Heart left ventricle (tissue), 13 donors: ENCODE data around the gene FURIN.

Source experiments
- CTCF ChIP-seq, 12 donors: fragments of 200-600 bp; sonication (generic) in 4 of 12; IDR thresholded peaks; one replicate each; pipeline versions ENCODE4 v1.5.0 to v1.8.0; 2018 to 2022; ENCODE audit warnings: antibody characterized with exemption in 12 of 12, mild to moderate bottlenecking in 5 of 12
- POLR2A ChIP-seq, 2 donors: fragments of 450-650 bp; IDR thresholded peaks; one replicate each; pipeline ENCODE4 v1.6.1; 2017; ENCODE audit warnings: antibody characterized with exemption in 2 of 2, mild to moderate bottlenecking in 2 of 2, moderate library complexity in 2 of 2
- donor health status: ischemic (EF 13 %, LVEDD 7.1; RV severe dilation, severe dysfunction).
- donor health status: DM: no; HTN: yes; CAD: no.
- donor health status: DM: no; HTN: no; CAD: no.
- donor health status: ischemic (EF 25% LVEDD 6.9; RV normal size, moderate dysfunction).
- donor health status: ischemic (EF 25% LVEDD 5.7; RV mildly dilated, moderate dysfunction).
- donor health status: ischemic (EF 35%, LVEDD 5.7; RV mildly dilated, moderate dysfunction).
- donor health status: nonischemic (EF 11% LVEDD 7.7; RV severe dilation, severe dysfunction).
- donor health status: DM: yes; HTN: yes; CAD: no.
- donor health status: PGD.
- donor health status: ischemic (EF 29% LVEDD 5.4; RV normal size, mild dysfunction).
- donor health status: nonischemic (EF 23%, LVEDD 6.1; RV moderate dilation, normal function).

- no peak for TF ChIP-seq CTCF (IDR thresholded peaks at IDR 0.05)
- TF ChIP-seq POLR2A (IDR thresholded peaks at IDR 0.05), result no peak
Measured at GRCh38 chr15:90851114-90851513, 17.3 kb upstream of the FURIN start.
